Upper lobe of left lung (tissue), 4 donors: ENCODE results near the gene TMEM94.
"Not testable (repeated sequence)": the region's sequence is repeated elsewhere in the genome, so short reads cannot be mapped to it uniquely, and the experiment has no call there.

Source experiments
- CTCF ChIP-seq, 6 experiments: fragments of 450-650 bp in 4 of 6; fragments of 200-600 bp in 2 of 6; sonication (generic) in 2 of 6; IDR thresholded peaks; one replicate each; pipeline ENCODE4 v1.5.1; 2016 to 2019; ENCODE audit warnings: antibody characterized with exemption in 6 of 6
- EP300 ChIP-seq, 4 donors: sonication (generic); formaldehyde crosslinking; IDR thresholded peaks; one replicate each; pipeline ENCODE4 v1.5.1; 2017; ENCODE audit warnings: antibody characterized with exemption in 4 of 4, control low read depth in 2 of 4
- POLR2A ChIP-seq, 4 donors: fragments of 450-650 bp; IDR thresholded peaks; one replicate each; pipeline ENCODE4 v1.5.1; 2016 to 2017; ENCODE audit warnings: antibody characterized with exemption in 4 of 4, mild to moderate bottlenecking in 2 of 4
- POLR2AphosphoS5 ChIP-seq, 2 donors: sonication (generic); formaldehyde crosslinking; IDR thresholded peaks; one replicate each; pipeline ENCODE4 v1.5.1; 2017; ENCODE audit warnings: antibody characterized with exemption in 2 of 2

DNA sequence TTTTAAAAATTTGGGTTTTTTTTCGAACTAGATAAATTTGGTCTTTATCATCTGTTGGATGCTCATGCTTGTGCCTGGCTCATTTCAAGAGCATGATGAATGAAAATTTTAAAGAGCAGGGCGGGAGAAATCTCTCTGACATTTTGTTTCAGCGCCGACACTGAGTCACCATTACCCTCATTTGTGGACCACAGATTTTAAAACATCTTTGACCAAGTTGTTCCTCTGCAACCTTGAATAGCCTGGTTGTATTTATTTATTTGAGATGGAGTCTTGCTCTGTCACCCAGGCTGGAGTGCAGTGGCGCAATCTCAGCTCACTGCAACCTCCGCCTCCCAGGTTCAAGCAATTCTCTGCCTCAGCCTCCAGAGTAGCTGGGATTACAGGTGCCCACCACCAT lies 22.0 kb upstream of the TMEM94 start:
- not testable (repeated sequence) for TF ChIP-seq POLR2A, CTCF, POLR2AphosphoS5, EP300 (IDR thresholded peaks at IDR 0.05)
